ENCODE measurements around the gene TPST2. TPM values are rescaled to one million over a fixed set of nuclear protein-coding genes. Genes with fewer than 3 reads are reported as not detected.

Gene TPST2
- total and polyA plus RNA-seq, 2 donors (not counting 3 experiments of a cell fraction or from before 2014, with no cell fraction given) = 49.4 to 121 TPM

DNA sequence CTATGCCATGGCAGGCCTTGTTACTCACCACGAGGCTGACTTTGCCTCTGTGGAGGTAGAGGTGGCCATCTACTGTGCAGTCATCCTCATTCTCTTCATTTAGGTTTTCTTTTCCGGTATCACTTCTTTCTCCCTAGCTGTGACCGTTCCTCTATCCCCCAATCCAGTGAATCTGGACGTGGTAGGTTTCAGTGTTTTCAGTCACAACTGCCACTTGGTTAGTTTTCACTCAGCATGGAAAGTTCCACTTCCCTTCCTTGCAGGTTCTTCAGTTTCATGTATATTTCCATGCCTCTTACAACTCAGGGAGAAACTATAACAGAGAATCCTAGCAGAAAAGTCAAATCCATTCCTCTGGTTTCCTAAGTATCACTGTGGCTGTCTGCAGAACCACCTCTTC is 108.2 kb downstream of the TPST2 start:
- no peaks in the 10 kb centered on the region for H3K9me1 ChIP-seq (replicated peaks; ENCODE audit: control insufficient read depth, extremely low read depth, insufficient read depth, low read length)
- H3K4me2 ChIP-seq (ENCODE audit: insufficient read depth, low read length) = no peak overlapping the region
- DNase-seq (ENCODE audit: low read depth, low spot score) (no peak), FAIRE-seq (no peak)
- H4K20me1 ChIP-seq (replicated peaks; ENCODE audit: control insufficient read depth, extremely low read depth, insufficient read depth, low read length) = no peaks in the 10 kb centered on the region
- peaks cover 23% of the 10 kb centered on the region for H3K4me1 ChIP-seq (ENCODE audit: control insufficient read depth, extremely low read depth, insufficient read depth, low read length)
- CTCF ChIA-PET = interaction anchor here (1.2 to 1.3 kb wide), 2 partner anchors 10 to 117 kb away, joined by 3 read pairs; no protein-coding TSS in a partner anchor
- BruUV-seq (replicated peaks) = no TSS peak
- TF ChIP-seq MYC (IDR thresholded peaks at IDR 0.05; ENCODE audit: low read depth, low read length) (no peak), EZH2 (IDR thresholded peaks at IDR 0.05; ENCODE audit: borderline replicate concordance, low read depth, low read length, severe bottlenecking) (no peak), JUN (IDR thresholded peaks at IDR 0.05; ENCODE audit: borderline replicate concordance, insufficient read depth, insufficient read length, low read depth) (no peak), GATA2 (IDR thresholded peaks at IDR 0.05; ENCODE audit: insufficient read depth, insufficient read length, low read depth, low read length) (no peak), POLR2A (IDR thresholded peaks at IDR 0.05; ENCODE audit: low read depth, low read length) (no peak), FOS (IDR thresholded peaks at IDR 0.05; ENCODE audit: borderline replicate concordance, insufficient read depth, low read length) (no peak), POLR2AphosphoS5 (IDR thresholded peaks at IDR 0.05; ENCODE audit: insufficient read depth, low read depth, low read length) (no peak)
- TF ChIP-seq, protein P1, sequence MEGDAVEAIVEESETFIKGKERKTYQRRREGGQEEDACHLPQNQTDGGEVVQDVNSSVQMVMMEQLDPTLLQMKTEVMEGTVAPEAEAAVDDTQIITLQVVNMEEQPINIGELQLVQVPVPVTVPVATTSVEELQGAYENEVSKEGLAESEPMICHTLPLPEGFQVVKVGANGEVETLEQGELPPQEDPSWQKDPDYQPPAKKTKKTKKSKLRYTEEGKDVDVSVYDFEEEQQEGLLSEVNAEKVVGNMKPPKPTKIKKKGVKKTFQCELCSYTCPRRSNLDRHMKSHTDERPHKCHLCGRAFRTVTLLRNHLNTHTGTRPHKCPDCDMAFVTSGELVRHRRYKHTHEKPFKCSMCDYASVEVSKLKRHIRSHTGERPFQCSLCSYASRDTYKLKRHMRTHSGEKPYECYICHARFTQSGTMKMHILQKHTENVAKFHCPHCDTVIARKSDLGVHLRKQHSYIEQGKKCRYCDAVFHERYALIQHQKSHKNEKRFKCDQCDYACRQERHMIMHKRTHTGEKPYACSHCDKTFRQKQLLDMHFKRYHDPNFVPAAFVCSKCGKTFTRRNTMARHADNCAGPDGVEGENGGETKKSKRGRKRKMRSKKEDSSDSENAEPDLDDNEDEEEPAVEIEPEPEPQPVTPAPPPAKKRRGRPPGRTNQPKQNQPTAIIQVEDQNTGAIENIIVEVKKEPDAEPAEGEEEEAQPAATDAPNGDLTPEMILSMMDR (IDR thresholded peaks at IDR 0.05; ENCODE audit: extremely low read depth in 1 of 2, insufficient read depth in 1 of 2, low read depth in 1 of 2, low read length in 2 of 2) = no peak
- TF ChIP-seq, protein P2, sequence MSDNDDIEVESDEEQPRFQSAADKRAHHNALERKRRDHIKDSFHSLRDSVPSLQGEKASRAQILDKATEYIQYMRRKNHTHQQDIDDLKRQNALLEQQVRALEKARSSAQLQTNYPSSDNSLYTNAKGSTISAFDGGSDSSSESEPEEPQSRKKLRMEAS (IDR thresholded peaks at IDR 0.05; ENCODE audit: insufficient read depth, insufficient read length) = no peak
- dilution Hi-C loops (cut with MboI; ENCODE audit: extremely low pct_ligation_motif_present, low sequenced_read_pairs) = no loop called here
- no peak overlapping the region for H3K9ac ChIP-seq (replicated peaks; ENCODE audit: extremely low read depth, insufficient read depth, low read length)
- H3K27me3 ChIP-seq (ENCODE audit: control insufficient read depth in 2 of 2, insufficient read depth in 2 of 2, low read length in 2 of 2) = no peaks in the 10 kb centered on the region
- H3K27ac ChIP-seq (ENCODE audit: insufficient read depth, low read depth, low read length) = no peak overlapping the region
- POLR2A ChIA-PET = no interaction called here
- no peaks in the 10 kb centered on the region for H3K9me3 ChIP-seq (replicated peaks; ENCODE audit: control insufficient read depth, insufficient read depth, low read length)
- peaks cover 5 to 8% of the 10 kb centered on the region in 2 experiments for H3K36me3 ChIP-seq (ENCODE audit: control insufficient read depth in 2 of 2, extremely low read depth in 1 of 2, insufficient read depth in 2 of 2, low read length in 2 of 2)
- no peak overlapping the region for H2AFZ ChIP-seq (ENCODE audit: low read depth, low read length)
- H3K79me2 ChIP-seq (ENCODE audit: control insufficient read depth, insufficient read depth, low read length) = peaks cover 46% of the 10 kb centered on the region
- no peak overlapping the region for H3K4me3 ChIP-seq (replicated peaks in 1 of 3; ENCODE audit: insufficient read depth in 1 of 3, low read depth in 1 of 3, low read length in 3 of 3)
- intact Hi-C loops (cut with micrococcal nuclease) = no loop called here
